BLaER1 (cell line): ENCODE results near the gene KLHL30.

Experiments used
- H3K27ac ChIP-seq: shearing (Covaris generic); formaldehyde crosslinking; 2 replicates; pipeline ENCODE4 v1.8.1; 2022
- H3K27me3 ChIP-seq: shearing (Covaris generic); formaldehyde crosslinking; 2 replicates; pipeline ENCODE4 v1.8.1; 2022
- H3K36me3 ChIP-seq: shearing (Covaris generic); formaldehyde crosslinking; 2 replicates; pipeline ENCODE4 v1.8.1; 2022
- H3K4me1 ChIP-seq: shearing (Covaris generic); formaldehyde crosslinking; 2 replicates; pipeline ENCODE4 v1.8.1; 2022
- H3K4me2 ChIP-seq: shearing (Covaris generic); formaldehyde crosslinking; 2 replicates; pipeline ENCODE4 v1.8.1; 2022
- H3K4me3 ChIP-seq: shearing (Covaris generic); formaldehyde crosslinking; 2 replicates; pipeline ENCODE4 v1.8.1; 2022
- H3K9ac ChIP-seq: shearing (Covaris generic); formaldehyde crosslinking; 2 replicates; pipeline ENCODE4 v1.8.1; 2022
- H3K9me3 ChIP-seq: shearing (Covaris generic); formaldehyde crosslinking; 2 replicates; pipeline ENCODE4 v1.8.1; 2022
- H4K20me1 ChIP-seq: shearing (Covaris generic); formaldehyde crosslinking; 2 replicates; pipeline ENCODE4 v1.8.1; 2022
- Cebpa-rat ChIP-seq: shearing (Covaris generic); IDR thresholded peaks from 2 replicates; pipeline ENCODE4 v1.8.1; 2022

Gene KLHL30

GRCh38 chr2:238174291-238174690 lies 35.8 kb downstream of the KLHL30 start:
- H3K36me3 ChIP-seq, result peaks cover 98% of the 10 kb centered on the region

DNA sequence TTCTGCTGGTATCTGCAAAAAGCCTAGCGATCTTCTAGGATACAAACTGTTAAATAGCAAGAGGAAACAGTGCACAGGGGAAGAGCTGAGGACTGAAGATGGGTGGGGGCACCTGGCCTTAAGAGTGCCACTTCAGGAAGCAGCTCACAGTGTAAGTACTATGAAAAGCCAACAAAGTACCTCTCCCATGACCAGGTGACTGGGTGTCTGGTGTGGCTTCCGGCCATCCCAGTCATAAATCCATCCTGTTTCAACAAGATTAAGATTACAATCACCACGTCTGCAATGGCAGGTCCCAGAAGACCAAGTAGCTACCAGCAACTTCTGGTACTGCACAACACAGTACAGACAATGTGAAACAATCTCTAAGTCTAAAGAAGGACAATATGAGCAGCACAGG lies 36.2 kb downstream of the KLHL30 start:
- H3K4me2 ChIP-seq, result no peak overlapping the region
- no peaks in the 10 kb centered on the region for H3K9me3 ChIP-seq
- H3K9ac ChIP-seq, result no peak overlapping the region
- no peak for TF ChIP-seq Cebpa-rat
- no peak overlapping the region for H3K27ac ChIP-seq
- H4K20me1 ChIP-seq, result 0 out of 2 replicates have a peak, but pooled peaks cover 3% of the 10 kb centered on the region
- peaks cover 98% of the 10 kb centered on the region for H3K36me3 ChIP-seq
- H3K4me3 ChIP-seq, result no peak overlapping the region
- peaks cover 12% of the 10 kb centered on the region for H3K4me1 ChIP-seq
- H3K27me3 ChIP-seq, result no peaks in the 10 kb centered on the region

More at GRCh38 chr2:238174291-238174690, 35.8 kb downstream of the KLHL30 start:
- Histone ChIP-seq H3K9me3 (no peaks in the 10 kb centered on the region), H3K9ac (no peak overlapping the region), H3K4me2 (no peak overlapping the region), H3K4me1 (peaks cover 16% of the 10 kb centered on the region), H3K27me3 (no peaks in the 10 kb centered on the region), H3K27ac (no peak overlapping the region), H3K4me3 (no peak overlapping the region), H4K20me1 (0 out of 2 replicates have a peak, but pooled peaks cover 1% of the 10 kb centered on the region)
- TF ChIP-seq Cebpa-rat, result no peak

DNA sequence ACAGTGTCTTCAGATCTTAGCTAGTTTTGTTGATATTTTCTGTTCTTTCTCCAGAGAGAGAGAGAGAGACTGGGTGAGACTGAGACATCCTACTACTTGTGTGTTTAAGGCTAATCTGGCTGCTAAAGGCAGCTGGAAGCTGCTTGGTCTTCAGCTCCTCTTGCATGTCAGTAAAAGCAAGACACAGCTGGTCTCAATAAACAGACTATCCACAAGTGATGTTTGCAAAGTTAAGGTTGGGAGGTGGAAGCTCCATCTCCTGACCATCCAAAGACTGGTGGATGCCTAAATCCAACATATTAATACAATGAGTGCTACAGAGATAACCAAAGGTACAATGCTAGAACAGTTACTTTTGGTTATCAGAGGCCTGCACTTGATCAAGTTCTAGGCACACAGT lies 38.1 kb downstream of the KLHL30 start:
- Histone ChIP-seq H3K9me3 (no peaks in the 10 kb centered on the region), H4K20me1 (0 out of 2 replicates have a peak, but pooled peaks cover 15% of the 10 kb centered on the region), H3K9ac (no peak overlapping the region), H3K27ac (no peak overlapping the region), H3K27me3 (no peaks in the 10 kb centered on the region), H3K4me1 (no peaks in the 10 kb centered on the region), H3K36me3 (peaks cover 98% of the 10 kb centered on the region), H3K4me2 (no peak overlapping the region), H3K4me3 (no peak overlapping the region)
- no peak for TF ChIP-seq Cebpa-rat

DNA sequence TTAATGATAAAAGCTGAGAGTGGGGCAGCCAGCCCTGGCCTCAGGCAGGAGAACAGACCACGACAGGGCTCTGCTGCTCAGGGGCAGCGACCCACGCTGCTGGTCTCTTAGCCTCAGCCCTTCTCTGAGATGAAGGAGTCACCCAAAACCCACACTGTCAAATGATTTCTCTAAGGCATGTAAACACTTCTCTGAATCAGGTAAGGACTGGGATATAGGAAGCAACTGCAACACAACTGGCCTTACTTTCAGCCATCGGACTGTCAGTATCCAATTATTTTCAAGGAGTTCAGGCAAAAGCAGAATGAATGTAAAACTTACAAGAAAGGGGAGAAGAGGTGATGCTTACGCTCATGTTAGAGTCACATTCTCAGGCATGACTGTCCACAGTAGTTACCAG lies 42.1 kb downstream of the KLHL30 start:
- Histone ChIP-seq H4K20me1 (0 out of 2 replicates have a peak, but pooled peaks cover 30% of the 10 kb centered on the region), H3K27me3 (no peaks in the 10 kb centered on the region), H3K27ac (no peak overlapping the region), H3K36me3 (peaks cover 98% of the 10 kb centered on the region), H3K9me3 (no peaks in the 10 kb centered on the region), H3K4me2 (no peak overlapping the region), H3K9ac (no peak overlapping the region), H3K4me3 (no peak overlapping the region), H3K4me1 (no peaks in the 10 kb centered on the region)
- no peak for TF ChIP-seq Cebpa-rat

GRCh38 chr2:238182362-238182761 lies 43.9 kb downstream of the KLHL30 start:
- Histone ChIP-seq H3K4me3 (no peak overlapping the region), H3K27me3 (no peaks in the 10 kb centered on the region), H3K27ac (no peak overlapping the region), H3K4me2 (no peak overlapping the region), H4K20me1 (0 out of 2 replicates have a peak, but pooled peaks cover 30% of the 10 kb centered on the region), H3K36me3 (peaks cover 99% of the 10 kb centered on the region), H3K9me3 (no peaks in the 10 kb centered on the region), H3K9ac (no peak overlapping the region), H3K4me1 (no peaks in the 10 kb centered on the region)
- no peak for TF ChIP-seq Cebpa-rat

GRCh38 chr2:238183821-238184220 lies 45.4 kb downstream of the KLHL30 start:
- TF ChIP-seq Cebpa-rat, result no peak
- Histone ChIP-seq H3K27ac (no peak overlapping the region), H3K9me3 (no peaks in the 10 kb centered on the region), H3K4me2 (no peak overlapping the region), H3K4me3 (no peak overlapping the region), H3K9ac (no peak overlapping the region), H4K20me1 (peaks cover 39% of the 10 kb centered on the region; the same call in 1 of the 2 replicates), H3K36me3 (peaks cover 99% of the 10 kb centered on the region), H3K4me1 (peaks cover 14% of the 10 kb centered on the region), H3K27me3 (no peaks in the 10 kb centered on the region)

- Histone ChIP-seq H3K4me1 (peaks cover 35% of the 10 kb centered on the region), H3K9ac (no peak overlapping the region; the same call in 1 of the 2 replicates), H4K20me1 (peaks cover 42% of the 10 kb centered on the region; the same call in 1 of the 2 replicates), H3K4me3 (no peak overlapping the region), H3K27me3 (no peaks in the 10 kb centered on the region), H3K27ac (no peak overlapping the region; the same call in 1 of the 2 replicates), H3K36me3 (peaks cover 99% of the 10 kb centered on the region), H3K9me3 (no peaks in the 10 kb centered on the region), H3K4me2 (peak overlapping the region; percentile 62; the same call in 1 of the 2 replicates)
- TF ChIP-seq Cebpa-rat, result no peak
Observed at GRCh38 chr2:238187618-238188548, 49.4 kb downstream of the KLHL30 start.

GRCh38 chr2:238190445-238190844 lies 52.0 kb downstream of the KLHL30 start:
- Histone ChIP-seq H3K9ac (no peak overlapping the region), H3K9me3 (no peaks in the 10 kb centered on the region), H3K36me3 (peaks cover 97% of the 10 kb centered on the region), H3K27me3 (no peaks in the 10 kb centered on the region), H3K27ac (no peak overlapping the region), H4K20me1 (peaks cover 55% of the 10 kb centered on the region), H3K4me2 (no peak overlapping the region), H3K4me1 (peaks cover 35% of the 10 kb centered on the region), H3K4me3 (no peak overlapping the region)
- no peak for TF ChIP-seq Cebpa-rat
